HCEC 1CT (cell line): ENCODE measurements around the gene CFAP61.
"Not testable (repeated sequence)": the region's sequence is repeated elsewhere in the genome, so short reads cannot be mapped to it uniquely, and the experiment has no call there.

Experiments used
- DNase-seq: peaks from one replicate; pipeline ENCODE4 v3.0.0-alpha.2; 2017

Gene CFAP61

DNA sequence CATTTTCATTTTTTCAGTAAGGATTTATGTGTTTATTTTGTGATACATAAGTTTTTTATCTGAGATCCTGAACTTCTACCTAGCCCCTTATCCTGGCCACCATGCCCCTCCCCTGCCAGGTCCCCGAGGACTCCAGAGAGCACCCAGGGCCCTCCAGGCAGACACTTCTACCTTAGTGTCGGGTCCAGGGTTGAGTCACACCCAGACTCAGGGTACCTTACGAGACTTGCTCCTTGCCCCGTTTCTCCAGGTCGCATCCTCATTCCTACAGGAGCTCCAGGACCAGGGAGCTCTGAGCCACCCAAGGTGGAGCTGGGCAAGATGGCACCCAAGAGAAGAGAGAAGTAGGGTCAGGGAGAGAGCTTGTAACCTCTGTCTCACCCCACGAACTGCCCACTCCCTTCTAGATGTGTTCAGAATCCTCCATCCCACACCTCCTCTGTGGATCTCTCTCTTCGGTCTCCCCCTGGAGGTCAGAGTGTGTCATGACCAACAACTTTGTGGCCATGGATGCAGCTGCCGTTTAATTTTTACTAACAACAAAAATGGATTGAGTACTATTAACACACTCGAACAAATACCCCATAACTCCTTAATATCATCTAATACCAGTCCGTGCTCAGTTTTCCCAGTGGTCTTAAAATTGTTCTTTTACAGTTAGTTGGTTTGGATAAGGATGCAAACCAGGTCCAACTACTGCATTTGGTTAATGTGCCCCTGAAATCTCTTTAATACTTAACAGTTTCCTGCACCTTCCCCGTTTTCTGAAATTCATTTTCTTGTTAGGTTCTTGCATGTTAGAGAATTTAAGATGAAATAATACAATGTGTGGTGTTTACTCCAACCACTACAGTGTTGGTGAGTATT is 185.0 kb downstream of the CFAP61 start:
- DNase-seq, result peak; percentile 20

- DNase-seq, result no peak
These were observed 189.6 kb downstream of the CFAP61 start for GRCh38 chr20:20241976-20242375.

DNA sequence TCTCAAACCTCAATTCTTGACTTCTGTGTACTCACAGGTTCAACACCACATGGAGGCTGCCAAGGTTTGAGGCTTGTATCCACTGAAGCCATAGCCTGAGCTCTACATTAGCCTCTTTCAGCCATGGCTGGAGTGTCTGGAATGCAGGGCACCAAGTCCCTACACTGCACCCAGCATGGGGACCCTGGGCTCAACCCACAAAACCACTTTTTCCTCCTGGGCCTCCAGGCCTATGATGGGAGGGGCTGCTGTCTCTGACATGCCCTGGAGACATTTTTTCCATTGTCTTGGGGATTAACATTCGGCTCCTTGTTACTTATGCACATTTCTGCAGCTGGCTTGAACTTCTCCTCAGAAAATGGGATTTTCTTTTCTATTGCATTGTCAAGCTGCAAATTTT is 192.1 kb downstream of the CFAP61 start:
- DNase-seq, result not testable (repeated sequence)

- no peak for DNase-seq
These were observed 194.8 kb downstream of the CFAP61 start for GRCh38 chr20:20246996-20247633.

GRCh38 chr20:20248620-20249200 is 196.4 kb downstream of the CFAP61 start:
- DNase-seq, result no peak

DNA sequence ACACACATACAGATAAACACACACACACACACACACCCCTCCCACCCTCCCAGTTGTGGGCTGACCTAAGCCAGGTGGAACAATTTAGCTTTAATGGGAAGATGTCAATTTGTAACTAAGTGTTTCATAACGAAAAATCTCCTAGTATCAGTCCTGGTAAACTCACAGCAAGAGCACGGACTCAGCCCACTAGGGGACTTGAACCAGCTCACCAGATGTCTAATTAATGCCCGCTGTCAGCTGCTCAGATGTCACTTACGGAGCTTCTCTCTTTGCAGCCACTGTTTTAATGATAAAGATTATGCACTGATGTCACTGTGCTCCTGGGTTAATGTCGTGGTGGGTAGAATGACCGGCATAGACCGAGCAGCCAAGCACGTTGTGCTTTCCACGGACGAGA is 199.0 kb downstream of the CFAP61 start:
- no peak for DNase-seq

DNA sequence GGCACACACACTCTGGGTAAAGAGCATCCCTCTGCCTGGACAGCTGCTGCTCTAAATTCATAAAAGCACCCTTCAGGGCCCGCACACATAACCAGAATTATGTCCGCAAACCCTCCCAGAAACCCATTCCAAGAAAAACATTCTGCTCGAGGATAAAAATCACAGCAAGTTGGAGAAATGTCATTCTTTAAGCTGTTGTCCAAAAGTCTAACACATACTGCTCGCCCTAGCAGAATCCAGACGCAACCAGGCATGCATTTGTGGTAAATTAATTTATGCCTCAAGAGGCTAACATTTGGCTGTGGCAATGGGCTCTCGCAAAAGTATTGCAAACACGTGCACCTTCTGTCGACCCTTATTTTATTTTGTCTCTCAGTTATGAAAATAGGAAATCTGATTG is 199.5 kb downstream of the CFAP61 start:
- DNase-seq, result no peak

DNA sequence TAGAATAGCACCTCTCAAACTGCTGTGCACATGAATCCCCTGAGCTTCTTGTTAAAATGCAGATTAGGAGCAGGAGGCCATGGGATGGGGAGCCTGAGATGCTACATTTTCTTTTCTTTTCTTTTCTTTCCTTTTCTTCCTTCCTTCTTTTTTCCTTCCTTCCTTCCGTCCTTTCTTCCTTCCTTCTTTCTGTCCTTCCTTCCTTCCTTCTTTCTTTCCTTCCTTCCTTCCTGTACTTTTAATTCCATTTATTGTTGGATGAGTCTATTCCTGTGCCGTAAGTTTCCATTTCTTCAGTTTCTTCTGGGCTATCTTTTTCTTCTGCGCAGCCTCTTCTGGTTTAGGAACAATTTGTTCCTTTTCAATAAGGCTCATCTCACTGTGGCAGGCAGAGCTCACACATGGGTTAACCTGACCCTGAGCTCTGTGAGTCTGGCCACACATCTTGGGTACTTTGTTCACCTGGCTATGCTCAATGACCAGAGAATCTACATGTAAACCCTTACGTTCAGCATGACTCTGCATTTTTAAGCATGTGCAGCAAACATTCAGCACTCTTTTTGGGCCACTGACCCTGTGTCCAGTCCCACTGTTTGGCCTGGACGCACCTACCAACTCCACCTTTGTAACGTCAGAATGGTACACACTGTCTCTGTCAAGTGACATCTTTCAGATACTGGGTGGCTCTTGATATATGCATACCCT is 200.9 kb downstream of the CFAP61 start:
- no peak for DNase-seq

- DNase-seq, result no peak
These were observed 201.5 kb downstream of the CFAP61 start for GRCh38 chr20:20253744-20254330.

DNA sequence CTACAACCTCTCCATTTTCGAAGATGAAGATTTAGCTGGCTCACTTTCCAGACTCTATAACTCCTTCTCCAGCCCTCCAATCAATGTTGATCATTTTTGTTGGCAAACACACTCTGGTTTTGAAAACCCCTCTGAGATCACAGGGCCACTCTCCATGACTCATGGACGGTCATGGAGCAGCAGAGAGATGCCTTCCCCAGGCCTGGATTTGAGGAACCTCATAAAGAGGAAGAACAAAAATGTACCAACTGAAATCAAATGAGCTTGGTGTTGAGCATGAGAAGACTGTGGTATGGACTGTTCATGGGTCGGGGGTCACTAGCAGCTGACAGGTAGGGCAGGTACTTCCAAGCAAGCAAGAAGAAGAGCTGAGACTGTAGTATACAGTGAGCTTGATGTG is 202.8 kb downstream of the CFAP61 start:
- no peak for DNase-seq

DNA sequence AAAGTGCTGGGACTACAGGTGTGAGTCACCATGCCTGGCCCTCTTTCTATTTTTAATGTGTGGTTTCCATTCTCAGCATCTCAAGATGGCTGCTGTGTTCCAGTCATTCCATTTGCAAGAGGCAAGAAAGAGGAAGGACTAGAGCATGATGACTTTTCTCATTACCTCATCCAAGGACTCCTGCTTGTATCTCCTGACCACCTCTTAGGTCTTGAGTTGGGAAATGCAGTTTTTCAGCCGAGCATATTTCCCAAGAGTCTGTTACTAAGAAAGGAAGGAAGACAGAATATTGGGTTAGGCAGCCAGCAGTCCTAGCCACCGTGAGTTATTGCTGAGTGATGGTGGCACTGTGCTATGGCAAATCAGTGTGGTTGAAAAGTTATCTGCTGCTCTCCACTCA is 207.2 kb downstream of the CFAP61 start:
- no peak for DNase-seq

- no peak for DNase-seq
These were observed 208.8 kb downstream of the CFAP61 start for GRCh38 chr20:20261159-20261558.

DNA sequence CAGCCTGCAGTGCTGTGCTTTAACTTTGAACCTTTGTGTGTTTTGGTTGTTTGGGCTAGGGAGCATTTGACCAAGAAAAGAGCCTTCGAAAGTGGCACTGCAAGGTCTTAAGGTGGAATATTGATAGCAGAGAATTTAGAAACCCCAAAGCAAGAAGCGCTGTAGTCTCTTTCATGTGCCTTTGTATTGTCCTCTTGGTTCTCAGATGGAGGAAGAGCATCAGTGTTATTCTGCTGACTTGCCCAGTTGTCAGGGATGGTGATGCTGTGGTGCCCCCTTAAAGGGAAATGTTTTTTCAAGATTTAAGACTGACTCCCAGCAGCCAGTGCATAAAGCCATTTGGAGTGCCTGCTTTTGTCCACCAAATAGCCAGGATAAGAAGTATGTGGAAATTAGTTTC is 212.9 kb downstream of the CFAP61 start:
- no peak for DNase-seq

DNA sequence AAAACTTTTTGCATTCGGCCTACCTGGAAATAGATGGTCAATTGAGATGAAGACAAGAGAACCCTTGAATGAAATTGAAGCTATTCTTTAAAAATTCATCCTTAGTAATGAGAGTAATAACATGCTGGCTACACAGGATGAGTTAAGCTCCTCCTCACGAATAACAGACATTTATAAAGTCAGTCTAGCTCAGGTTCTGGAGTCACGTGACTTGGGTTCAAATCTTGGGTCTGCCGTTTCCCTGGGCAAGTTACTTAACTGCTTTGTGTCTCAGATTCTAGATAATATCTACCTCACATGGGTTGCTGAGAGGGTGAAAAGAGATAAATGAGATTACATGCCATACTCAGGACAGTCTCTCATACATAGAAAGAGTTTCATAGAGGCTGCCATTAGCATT is 214.2 kb downstream of the CFAP61 start:
- no peak for DNase-seq

DNA sequence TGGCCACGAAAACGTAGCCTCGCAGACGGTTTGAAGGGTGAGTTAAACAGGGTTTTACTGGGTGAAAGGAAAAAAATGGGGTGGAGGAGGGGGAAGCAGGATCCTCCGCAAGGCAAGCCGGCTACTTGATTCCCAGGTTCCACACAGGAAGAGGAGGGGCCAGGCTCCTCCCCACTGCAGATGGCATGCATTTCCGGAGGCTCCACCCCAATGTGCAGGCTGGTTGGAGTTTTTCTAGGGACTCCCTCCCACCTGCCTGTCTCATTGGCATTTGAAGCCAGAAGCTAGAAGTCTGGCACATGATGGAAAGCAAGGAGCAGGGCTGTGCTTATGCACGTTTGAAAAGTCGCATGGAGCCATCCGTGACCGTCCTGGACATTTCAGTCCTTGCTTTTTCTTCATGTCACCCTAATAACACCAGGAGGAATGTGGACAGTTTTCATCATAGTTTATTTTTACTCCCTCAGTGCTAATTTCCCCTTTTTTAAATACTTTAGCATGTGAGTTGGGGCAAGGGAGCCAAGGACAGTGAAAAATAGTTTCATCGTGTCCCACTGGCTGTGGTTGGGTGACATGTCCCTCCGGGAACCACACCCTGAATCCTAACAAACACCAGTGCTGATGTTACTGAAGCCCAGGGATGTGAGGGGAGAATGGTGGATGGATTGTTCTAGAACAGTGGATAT is 215.5 kb downstream of the CFAP61 start:
- DNase-seq, result no peak

DNA sequence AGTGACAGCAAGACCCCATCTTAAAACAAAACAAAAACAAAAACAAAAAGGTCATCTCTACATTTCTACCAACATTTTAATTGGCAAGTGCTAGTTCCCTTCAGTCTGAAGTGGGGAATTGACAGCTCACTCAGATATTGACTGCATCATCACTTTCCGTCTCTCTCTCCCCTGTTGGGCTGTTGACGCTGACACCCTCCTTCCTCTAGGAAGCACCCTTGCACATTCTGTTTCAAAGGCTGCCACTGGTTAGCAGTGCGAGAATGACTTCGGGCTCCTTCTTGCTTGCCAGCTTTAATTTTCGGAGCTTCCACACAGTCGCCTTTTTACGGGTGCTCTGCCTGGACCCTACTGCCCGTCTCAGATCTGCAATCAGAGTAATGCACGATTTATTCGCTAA is 218.9 kb downstream of the CFAP61 start:
- no peak for DNase-seq

DNA sequence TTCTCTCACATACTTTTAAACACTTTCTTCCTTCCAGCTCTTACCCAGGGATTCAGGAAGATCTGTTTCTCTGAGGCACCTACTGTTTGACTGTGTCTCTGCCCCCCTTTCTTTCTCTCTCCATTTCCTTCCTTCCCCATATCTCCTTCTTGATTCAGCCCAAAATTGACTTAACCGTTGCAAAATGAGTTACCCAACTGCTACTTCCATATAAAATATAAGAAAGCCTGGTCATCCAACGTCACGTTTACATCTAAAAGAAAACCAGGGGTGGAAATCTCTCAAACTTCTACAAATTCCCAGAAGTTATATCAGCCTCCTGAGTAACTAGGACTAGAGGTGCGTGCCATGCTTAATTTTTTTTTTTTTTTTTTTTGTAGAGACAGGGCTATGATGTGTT is 220.4 kb downstream of the CFAP61 start:
- DNase-seq, result no peak

- no peak for DNase-seq
These were observed 221.0 kb downstream of the CFAP61 start for GRCh38 chr20:20273286-20273685.

DNA sequence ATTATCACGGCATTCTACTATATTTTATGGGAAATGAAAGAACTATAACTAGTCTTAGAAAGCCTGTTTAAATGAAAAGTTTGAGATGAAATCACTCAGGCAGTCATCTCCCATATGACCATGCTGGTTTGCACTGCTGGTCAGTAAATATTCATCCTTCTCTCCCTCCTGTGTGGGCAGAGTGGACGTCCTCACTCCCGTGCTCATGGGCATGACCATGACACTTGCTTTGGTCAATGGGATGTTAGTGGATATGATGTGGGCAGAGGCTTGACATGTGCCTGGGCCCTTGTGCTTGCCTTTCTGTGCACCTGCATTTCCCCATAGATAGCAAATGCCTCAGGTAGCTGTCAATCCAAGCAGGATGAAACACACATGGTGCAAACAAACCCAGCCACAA is 222.5 kb downstream of the CFAP61 start:
- DNase-seq, result no peak

DNA sequence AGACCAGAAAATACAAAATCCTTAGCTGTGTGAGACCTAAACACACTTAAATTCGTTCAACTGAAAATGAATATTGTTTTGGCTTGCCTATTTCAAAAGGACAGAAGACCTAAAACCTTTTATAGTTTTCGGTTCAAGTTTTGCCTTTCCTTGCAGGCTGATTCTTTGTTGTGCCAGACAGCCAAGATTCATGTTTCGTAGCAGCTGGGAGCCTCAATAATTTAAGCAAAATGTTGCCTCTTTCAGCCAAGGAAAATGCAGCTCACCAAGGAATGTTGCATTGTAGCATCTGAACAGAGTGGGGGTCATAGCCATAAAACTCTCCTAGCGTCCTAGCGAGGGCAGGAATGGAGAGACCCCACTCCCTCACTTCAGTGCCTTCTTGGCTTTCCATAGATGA is 223.3 kb downstream of the CFAP61 start:
- no peak for DNase-seq

DNA sequence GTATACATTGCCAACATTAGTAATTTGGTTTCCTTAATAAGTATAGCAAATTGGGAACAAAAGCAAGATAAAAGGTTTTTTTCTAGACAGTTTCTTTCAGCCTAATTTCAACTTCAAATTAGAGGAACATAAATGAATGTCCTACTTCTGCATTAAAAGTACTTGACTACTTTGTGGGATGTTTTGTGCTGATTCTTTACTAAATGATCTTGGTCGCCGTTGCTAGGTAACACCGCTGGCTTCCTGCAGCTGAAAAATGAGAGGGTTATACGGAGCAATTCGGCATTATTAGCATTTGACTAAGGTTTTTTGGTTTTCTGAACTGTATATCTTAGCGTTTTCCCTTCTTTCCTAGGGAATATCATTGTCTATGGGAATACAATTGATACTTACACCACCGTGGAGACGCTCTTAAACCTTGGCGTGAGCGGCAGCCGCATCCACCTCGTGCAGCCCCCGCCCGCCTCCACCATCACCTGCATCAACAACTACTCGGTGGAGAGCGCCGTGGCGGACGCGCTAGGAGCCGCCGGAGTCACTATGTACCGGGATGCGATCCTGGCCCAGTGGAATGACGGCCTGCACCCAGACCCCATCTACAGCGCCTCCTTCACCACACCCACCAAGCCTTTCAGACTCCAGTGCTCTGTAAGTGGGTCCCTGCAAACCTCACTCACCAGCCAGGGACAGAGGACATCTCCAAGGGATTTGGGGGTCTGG is 224.6 kb downstream of the CFAP61 start:
- no peak for DNase-seq

DNA sequence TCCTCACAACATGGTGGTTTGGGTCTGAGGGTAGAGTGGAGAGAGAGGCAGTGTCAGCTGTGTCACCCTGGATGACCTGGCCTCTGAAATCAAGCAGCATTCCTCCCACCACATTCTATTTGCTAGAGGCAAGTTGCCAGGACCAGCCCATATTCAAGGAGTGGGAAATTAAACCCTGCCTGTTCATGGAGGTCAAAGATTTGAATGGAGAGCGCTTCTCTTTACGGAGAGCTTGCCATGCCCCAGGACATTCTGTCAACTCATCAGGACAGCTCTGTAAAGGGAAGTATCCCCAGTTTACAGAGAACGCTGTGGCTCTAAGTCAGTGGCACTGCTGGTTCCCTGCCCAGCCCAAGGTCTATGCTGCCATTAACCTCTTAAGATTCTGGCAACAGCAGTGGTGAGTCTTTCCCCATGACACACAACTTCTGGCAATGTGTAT is 225.6 kb downstream of the CFAP61 start:
- no peak for DNase-seq
